ENCODE measurements around the gene PLA2G6.

PLA2G6 gene

GRCh38 chr22:38108561-38109319 lies 72.9 kb downstream of the PLA2G6 start:
- no peak for DNase-seq

GRCh38 chr22:38107692-38108515 lies 73.7 kb downstream of the PLA2G6 start:
- DNase-seq, result no peak

GRCh38 chr22:38106814-38107578 lies 74.6 kb downstream of the PLA2G6 start:
- no peak for DNase-seq

- no peak for DNase-seq
Observed at GRCh38 chr22:38104084-38104483, 77.5 kb downstream of the PLA2G6 start.

GRCh38 chr22:38103641-38104040 lies 78.0 kb downstream of the PLA2G6 start:
- DNase-seq, result no peak

GRCh38 chr22:38098410-38099249 lies 83.0 kb downstream of the PLA2G6 start:
- no peak for DNase-seq

GRCh38 chr22:38097557-38098409 lies 83.8 kb downstream of the PLA2G6 start:
- DNase-seq, result no peak

- DNase-seq, result no peak
Observed at GRCh38 chr22:38097058-38097457, 84.6 kb downstream of the PLA2G6 start.

GRCh38 chr22:38089474-38089851 lies 92.2 kb downstream of the PLA2G6 start:
- DNase-seq, result no peak

- DNase-seq, result no peak
Observed at GRCh38 chr22:38088629-38089473, 92.8 kb downstream of the PLA2G6 start.

- no peak for DNase-seq
Observed at GRCh38 chr22:38087855-38088254, 93.8 kb downstream of the PLA2G6 start.

GRCh38 chr22:38086942-38087341 lies 94.7 kb downstream of the PLA2G6 start:
- no peak for DNase-seq

- DNase-seq, result no peak
Observed at GRCh38 chr22:38086001-38086845, 95.4 kb downstream of the PLA2G6 start.

GRCh38 chr22:38085501-38085900 lies 96.1 kb downstream of the PLA2G6 start:
- no peak for DNase-seq

- no peak for DNase-seq
Observed at GRCh38 chr22:38085056-38085455, 96.6 kb downstream of the PLA2G6 start.

GRCh38 chr22:38083931-38084631 lies 97.5 kb downstream of the PLA2G6 start, which contains the start of gene SLC16A8:
Gene SLC16A8, minus strand, starts transcription at chr22:38084184. Its CDS starts 1,311 bp downstream, at chr22:38082873.
- no peak for DNase-seq

GRCh38 chr22:38082986-38083710 lies 98.5 kb downstream of the PLA2G6 start:
- DNase-seq, result no peak
